Heart left ventricle (tissue), 16 donors: ENCODE results near the gene ARL8B. TPM values are rescaled to one million over a fixed set of nuclear protein-coding genes. Genes with fewer than 3 reads are reported as not detected.

Experiments
- ATAC-seq, 4 donors: fragments of 200-7000 bp; cut with Tn5 transposase; one replicate each; pipeline ENCODE4 v1.9.1; 2020 to 2022; ENCODE audit warnings: moderate library complexity in 4 of 4, mild to moderate bottlenecking in 3 of 4, moderate number of reproducible peaks in 1 of 4
- DNase-seq, 5 donors: peaks; one replicate each; pipeline ENCODE4 v3.0.0-alpha.2; 2020
- H3K27ac ChIP-seq, 12 donors: fragments of 200-600 bp; sonication (generic) in 4 of 12; one replicate each; pipeline versions ENCODE4 v1.5.0 to v1.8.0; 2016 to 2022; ENCODE audit warnings: mild to moderate bottlenecking in 2 of 12
- H3K27me3 ChIP-seq, 9 donors: fragments of 200-600 bp; sonication (generic) in 2 of 9; one replicate each; pipeline versions ENCODE4 v1.5.1 to v1.8.0; 2016 to 2022; ENCODE audit warnings: mild to moderate bottlenecking in 3 of 9
- H3K36me3 ChIP-seq, 9 donors: fragments of 200-600 bp; sonication (generic) in 2 of 9; one replicate each; pipeline versions ENCODE4 v1.5.0 to v1.8.0; 2018 to 2022; ENCODE audit warnings: mild to moderate bottlenecking in 2 of 9
- H3K4me1 ChIP-seq, 12 donors: fragments of 200-600 bp; sonication (generic) in 4 of 12; one replicate each; pipeline versions ENCODE4 v1.5.0 to v1.8.0; 2016 to 2022; ENCODE audit warnings: mild to moderate bottlenecking in 3 of 12
- H3K4me3 ChIP-seq, 12 donors: fragments of 200-600 bp; sonication (generic) in 4 of 12; one replicate each; pipeline versions ENCODE4 v1.5.0 to v1.8.0; 2017 to 2022; ENCODE audit warnings: mild to moderate bottlenecking in 9 of 12, moderate library complexity in 4 of 12
- H3K9me3 ChIP-seq, 12 donors: fragments of 200-600 bp; sonication (generic) in 4 of 12; one replicate each; pipeline versions ENCODE4 v1.5.0 to v1.8.0; 2016 to 2022; ENCODE audit warnings: mild to moderate bottlenecking in 1 of 12
- CTCF ChIP-seq, 12 donors: fragments of 200-600 bp; sonication (generic) in 4 of 12; IDR thresholded peaks; one replicate each; pipeline versions ENCODE4 v1.5.0 to v1.8.0; 2018 to 2022; ENCODE audit warnings: antibody characterized with exemption in 12 of 12, mild to moderate bottlenecking in 5 of 12
- POLR2A ChIP-seq, 2 donors: fragments of 450-650 bp; IDR thresholded peaks; one replicate each; pipeline ENCODE4 v1.6.1; 2017; ENCODE audit warnings: antibody characterized with exemption in 2 of 2, mild to moderate bottlenecking in 2 of 2, moderate library complexity in 2 of 2
- WGBS, 4 donors: extraction: QIAGEN DNeasy Blood & Tissue Kit in 2 of 4; methylation state at CpG; one replicate each; pipeline versions ENCODE4 v1.1.5 to v1.1.7; 2013 to 2018; 5-methylcytosine and 5-hydroxymethylcytosine counted together
- intact Hi-C, 10 donors: fragments of 100-400 bp; cut with DNase I; formaldehyde crosslinking; loops; one replicate each; pipeline versions ENCODE4 v1.11.1 to v1.14.2; 2022
- polyA plus RNA-seq, 2 donors: library from polyadenylated mRNA; stranded (reverse); fragments of 200-250 nt; gene quantifications; one replicate each; pipeline ENCODE4 v1.2.3, GENCODE V29; 2013
- total RNA-seq, 9 donors: library from RNA; depleted of rRNA in 2 of 9; stranded (reverse); fragments of >200 nt in 2 of 9; fragmentation: NEBNext Ultra II Directional in 3 of 9; extraction: Animal tissue kit (Norgen Biotek cat#: 25700) in 3 of 9; gene quantifications; one replicate each; pipeline versions ENCODE4 v1.1.0 to v1.2.4, GENCODE V29; 2016 to 2023
- donor health status: ischemic (EF 13 %, LVEDD 7.1; RV severe dilation, severe dysfunction).
- donor health status: healthy with polysubstance abuse.
- donor health status: DM: no; HTN: yes; CAD: no.
- donor health status: DM: no; HTN: no; CAD: no.
- donor health status: ischemic (EF 25% LVEDD 6.9; RV normal size, moderate dysfunction).
- donor health status: ischemic (EF 25% LVEDD 5.7; RV mildly dilated, moderate dysfunction).
- donor health status: healthy.
- donor health status: DM: yes; HTN: yes; CAD: no.
- donor health status: ischemic (EF 35%, LVEDD 5.7; RV mildly dilated, moderate dysfunction).
- donor health status: nonischemic (EF 11% LVEDD 7.7; RV severe dilation, severe dysfunction).
- donor health status: DM: yes; HTN: yes; CAD: no.
- donor health status: PGD.
- donor health status: ischemic (EF 29% LVEDD 5.4; RV normal size, mild dysfunction).
- donor health status: nonischemic (EF 23%, LVEDD 6.1; RV moderate dilation, normal function).

Gene ARL8B
- total and polyA plus RNA-seq, 11 donors = 32.9 to 106 (median 64.0) TPM

GRCh38 chr3:5219216-5219615 lies 97.1 kb downstream of the ARL8B start:
- H3K4me3 ChIP-seq = no peak overlapping the region
- TF ChIP-seq POLR2A (IDR thresholded peaks at IDR 0.05) = no peak
- no peak for TF ChIP-seq CTCF (IDR thresholded peaks at IDR 0.05)
- peaks cover 0 to 61% (median 43%) of the 10 kb centered on the region in 9 donors for H3K36me3 ChIP-seq
- no peak overlapping the region for H3K27ac ChIP-seq
- peaks cover 0 to 14% (median 0%) of the 10 kb centered on the region in 12 donors for H3K4me1 ChIP-seq
- intact Hi-C loops = no loop called here
- no peaks in the 10 kb centered on the region for H3K9me3 ChIP-seq
- 72 to 92% (median 84%) methylated on average over 4 of the region's 4 CpGs for WGBS, 4 donors
- no peaks in the 10 kb centered on the region for H3K27me3 ChIP-seq
- ATAC-seq (no peak), DNase-seq (no peak)

GRCh38 chr3:5220193-5220592 lies 98.1 kb downstream of the ARL8B start:
- DNase-seq (no peak), ATAC-seq (peak in 1 of 4 donors; percentile 49)
- 45 to 54% (median 49%) methylated on average over 5 of the region's 5 CpGs for WGBS, 4 donors
- no peaks in the 10 kb centered on the region for H3K27me3 ChIP-seq
- H3K36me3 ChIP-seq = peaks cover 0 to 51% (median 33%) of the 10 kb centered on the region in 9 donors
- H3K9me3 ChIP-seq = no peaks in the 10 kb centered on the region
- TF ChIP-seq CTCF (IDR thresholded peaks at IDR 0.05) (no peak), POLR2A (IDR thresholded peaks at IDR 0.05) (no peak)
- no peak overlapping the region for H3K27ac ChIP-seq
- intact Hi-C loops = loop anchor here in 2 of 10 donors (10.0 kb wide), 2 partner anchors 1575 to 1585 kb away; no protein-coding TSS in a partner anchor
- no peak overlapping the region for H3K4me3 ChIP-seq
- peaks cover 0 to 14% (median 0%) of the 10 kb centered on the region in 12 donors for H3K4me1 ChIP-seq

- Histone ChIP-seq H3K27me3 (no peaks in the 10 kb centered on the region), H3K9me3 (no peaks in the 10 kb centered on the region), H3K4me3 (no peak overlapping the region), H3K36me3 (peaks cover 0 to 45% (median 27%) of the 10 kb centered on the region in 9 donors), H3K27ac (no peak overlapping the region), H3K4me1 (peaks cover 0 to 14% (median 0%) of the 10 kb centered on the region in 12 donors)
- WGBS, 4 donors = 84 to 98% (median 86%) methylated on average over 8 to 11 of the region's 11 CpGs
- TF ChIP-seq CTCF (IDR thresholded peaks at IDR 0.05) (no peak), POLR2A (IDR thresholded peaks at IDR 0.05) (no peak)
- intact Hi-C loops = loop anchor here in 2 of 10 donors (10.0 kb wide), 2 partner anchors 1574 to 1584 kb away; no protein-coding TSS in a partner anchor
- DNase-seq (no peak), ATAC-seq (peak in 1 of 4 donors; percentile 39)
Measured at GRCh38 chr3:5220667-5221431, 98.8 kb downstream of the ARL8B start.

- no peak for TF ChIP-seq CTCF (IDR thresholded peaks at IDR 0.05)
- TF ChIP-seq POLR2A (IDR thresholded peaks at IDR 0.05) = no peak
- Histone ChIP-seq H3K27ac (no peak overlapping the region), H3K9me3 (no peaks in the 10 kb centered on the region), H3K4me3 (no peak overlapping the region), H3K36me3 (peaks cover 0 to 36% (median 18%) of the 10 kb centered on the region in 9 donors), H3K27me3 (no peaks in the 10 kb centered on the region), H3K4me1 (peaks cover 0 to 14% (median 0%) of the 10 kb centered on the region in 12 donors)
- intact Hi-C loops = loop anchor here in 2 of 10 donors (10.0 kb wide), 2 partner anchors 1573 to 1583 kb away; no protein-coding TSS in a partner anchor
- 52 to 70% (median 57%) methylated on average over 6 of the region's 6 CpGs for WGBS, 4 donors
- DNase-seq = no peak
- ATAC-seq = no peak
Measured at GRCh38 chr3:5221701-5222100, 99.6 kb downstream of the ARL8B start.
